GM19372 (cell line): Measurements from ENCODE around the gene CAPZB.

Source experiments
- ATAC-seq: cut with Tn5 transposase; IDR thresholded peaks from one replicate; pipeline ENCODE4 v1.9.1; 2021; ENCODE audit warnings: mild to moderate bottlenecking, low read depth, moderate library complexity; ENCODE audit not compliant: unreplicated experiment

The CAPZB gene

DNA sequence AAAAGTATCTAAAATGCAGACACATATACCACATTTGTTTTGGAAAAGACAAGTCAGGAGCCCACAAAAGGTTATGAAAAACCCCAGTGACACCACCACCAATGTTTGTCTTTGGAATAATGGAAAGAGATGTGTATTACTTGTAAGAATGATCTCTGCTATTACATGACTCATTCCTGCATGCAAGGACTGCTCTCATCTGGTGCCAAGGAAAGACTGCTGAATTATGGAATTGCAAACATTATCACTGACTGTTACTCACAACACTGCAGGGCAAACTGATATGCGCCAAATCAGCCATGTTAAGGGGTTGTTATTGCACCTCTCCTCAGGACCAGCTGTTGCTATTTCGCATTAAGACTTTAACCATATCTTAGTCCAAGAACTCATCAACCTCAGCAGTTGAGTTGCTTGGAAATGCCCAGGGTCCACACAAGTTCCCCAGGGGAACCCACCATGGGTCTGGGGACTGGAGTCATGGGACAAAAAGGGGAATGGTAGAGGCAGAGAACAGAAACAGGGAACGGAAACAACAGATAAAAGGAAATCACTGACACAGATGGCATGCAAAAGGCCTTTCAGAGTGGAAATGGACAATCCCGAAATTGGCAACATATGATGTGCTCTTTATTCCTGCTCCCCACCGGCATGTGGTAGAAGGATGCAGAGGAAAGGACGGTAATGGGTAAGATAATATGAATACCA, 34.4 kb downstream of the CAPZB start:
- no peak for ATAC-seq

DNA sequence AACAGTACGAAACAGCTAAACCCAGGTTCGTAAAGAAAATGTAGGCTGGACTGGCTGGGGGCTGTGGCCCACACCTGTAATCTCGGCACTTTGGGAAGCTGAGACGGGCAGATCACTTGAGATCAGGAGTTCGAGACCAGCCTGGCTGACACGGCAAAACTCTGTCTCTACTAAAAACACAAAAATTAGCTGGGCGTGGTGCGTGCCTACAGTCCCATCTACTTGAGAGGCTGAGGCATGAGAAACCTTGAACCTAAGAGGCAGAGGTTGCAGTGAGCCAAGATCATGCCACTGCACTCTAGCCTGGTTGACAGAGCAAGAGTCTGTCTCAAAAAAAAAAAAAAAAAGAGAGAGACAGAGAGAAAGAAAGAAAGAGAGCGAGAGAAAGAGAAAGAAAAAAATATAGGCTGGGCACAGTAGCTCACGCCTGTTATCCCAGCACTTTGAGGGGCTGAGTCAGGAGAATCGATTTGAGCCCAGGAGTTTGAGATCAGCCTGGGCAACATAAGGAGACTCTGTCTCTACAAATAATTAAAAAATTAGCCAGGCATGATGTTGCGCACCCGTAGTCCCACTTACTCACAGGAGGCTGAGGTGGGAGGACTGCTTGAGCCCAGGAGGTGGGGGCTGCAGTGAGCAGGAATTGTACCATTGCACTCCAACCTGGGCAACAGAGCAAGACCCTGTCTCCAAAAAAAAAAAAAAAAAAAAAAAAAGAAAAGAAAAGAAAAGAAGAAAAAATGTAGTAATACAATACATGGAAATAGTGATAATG, 35.7 kb downstream of the CAPZB start:
- no peak for ATAC-seq

DNA sequence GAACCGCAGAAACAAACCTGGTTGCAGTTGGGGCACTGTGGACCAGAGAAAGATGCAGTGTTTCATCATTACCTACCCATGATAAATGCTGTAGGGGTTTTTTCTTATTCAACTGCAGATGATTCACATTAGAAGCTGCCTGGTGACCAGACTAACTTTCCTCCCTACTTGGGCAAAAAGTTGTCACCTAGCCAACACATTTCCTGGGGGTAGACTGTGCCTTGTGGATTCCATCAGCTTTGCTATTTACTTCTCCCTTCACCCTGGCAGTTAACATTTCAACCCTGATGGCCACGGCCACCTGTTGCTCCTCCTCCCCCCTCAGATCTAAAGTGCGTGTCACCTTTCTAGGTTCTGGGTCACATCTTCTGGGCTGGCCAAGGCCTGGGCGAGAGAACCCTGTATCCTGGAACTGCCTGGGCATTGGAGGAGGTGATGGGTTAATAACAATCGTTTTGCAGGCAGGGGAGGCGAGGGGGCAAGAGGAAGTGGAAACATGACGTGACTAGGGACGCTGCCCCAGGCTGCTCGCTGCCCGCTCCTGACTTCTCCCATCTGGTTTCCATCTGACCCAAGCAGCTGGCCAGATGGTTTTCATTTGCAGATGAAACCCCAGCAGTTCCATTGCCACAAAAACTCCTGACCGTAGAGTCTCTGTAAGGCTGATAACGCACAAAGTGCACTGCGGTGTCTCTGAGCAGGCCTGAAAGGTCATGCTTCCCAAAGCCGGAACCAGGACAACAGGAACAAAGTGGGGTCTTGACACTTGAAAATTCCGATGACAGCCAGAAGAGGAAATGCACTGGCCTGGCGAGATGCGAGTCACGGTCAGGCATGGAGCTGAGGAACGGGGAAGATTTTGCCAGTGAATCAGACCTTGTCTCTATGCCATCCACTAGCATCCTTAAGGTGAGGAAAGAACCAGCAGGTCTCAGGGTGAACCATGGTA, 36.6 kb downstream of the CAPZB start:
- ATAC-seq: no peak

DNA sequence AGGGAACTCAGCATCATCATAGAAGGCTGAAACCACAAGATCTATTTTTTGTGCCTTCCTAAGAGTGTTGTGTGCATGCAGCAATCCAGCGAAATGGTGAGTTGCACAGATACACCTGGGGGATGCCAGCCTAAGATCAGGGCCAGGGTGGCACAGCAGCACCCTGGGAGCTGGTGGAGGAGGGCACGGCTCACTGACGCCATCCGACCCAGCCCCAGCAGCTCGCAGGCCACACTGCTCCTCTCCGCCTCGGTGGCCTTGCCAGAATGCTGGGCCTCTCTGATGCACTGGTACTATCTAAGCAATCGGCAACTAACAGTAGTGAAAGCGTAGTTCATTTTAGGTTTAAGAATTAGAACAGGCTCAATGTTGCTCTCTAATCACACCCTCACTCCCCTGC, 37.8 kb downstream of the CAPZB start:
- no peak for ATAC-seq

DNA sequence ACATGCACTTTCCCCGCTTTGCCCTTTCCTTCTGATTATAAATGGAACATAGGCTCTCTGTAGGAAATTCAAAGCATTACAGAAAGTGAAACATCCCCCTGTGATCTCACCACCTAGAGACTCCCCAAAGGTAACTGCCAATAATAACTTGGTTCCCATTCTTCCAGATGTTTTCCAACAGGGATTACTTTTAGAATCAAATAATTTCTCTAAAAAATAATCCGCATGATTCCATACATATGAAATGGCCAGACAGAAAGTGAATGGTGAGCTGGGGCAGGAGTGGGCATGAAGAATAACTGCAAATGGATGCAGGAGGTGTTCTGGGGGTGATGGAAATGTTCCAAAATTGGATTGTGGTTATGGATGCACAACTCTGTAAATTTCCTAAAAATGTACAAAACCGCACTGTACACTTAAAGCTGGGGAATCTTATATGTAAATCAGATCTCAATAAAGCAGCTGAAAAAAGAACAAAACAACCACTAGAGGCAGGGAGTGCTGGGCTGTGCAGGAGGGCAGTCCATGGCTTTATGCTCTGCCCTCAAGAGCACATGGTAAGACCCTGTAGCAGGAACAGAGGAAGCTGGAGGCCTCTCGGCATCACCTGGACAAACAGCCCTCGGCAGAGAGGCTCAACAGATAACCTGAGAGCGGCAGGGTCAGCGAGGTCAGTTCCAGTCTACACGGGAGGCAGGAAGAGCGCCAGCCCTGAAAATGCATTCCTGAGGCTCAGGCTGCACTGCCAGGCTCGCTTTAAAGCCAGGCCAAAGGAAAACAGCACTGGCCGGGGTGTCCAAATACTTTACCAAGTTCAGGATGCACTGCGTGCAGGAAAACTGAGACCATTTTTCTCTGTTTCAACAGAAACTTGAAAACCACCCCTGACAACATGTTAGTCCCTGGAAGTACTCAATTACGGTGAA, 39.7 kb downstream of the CAPZB start:
- ATAC-seq: no peak

DNA sequence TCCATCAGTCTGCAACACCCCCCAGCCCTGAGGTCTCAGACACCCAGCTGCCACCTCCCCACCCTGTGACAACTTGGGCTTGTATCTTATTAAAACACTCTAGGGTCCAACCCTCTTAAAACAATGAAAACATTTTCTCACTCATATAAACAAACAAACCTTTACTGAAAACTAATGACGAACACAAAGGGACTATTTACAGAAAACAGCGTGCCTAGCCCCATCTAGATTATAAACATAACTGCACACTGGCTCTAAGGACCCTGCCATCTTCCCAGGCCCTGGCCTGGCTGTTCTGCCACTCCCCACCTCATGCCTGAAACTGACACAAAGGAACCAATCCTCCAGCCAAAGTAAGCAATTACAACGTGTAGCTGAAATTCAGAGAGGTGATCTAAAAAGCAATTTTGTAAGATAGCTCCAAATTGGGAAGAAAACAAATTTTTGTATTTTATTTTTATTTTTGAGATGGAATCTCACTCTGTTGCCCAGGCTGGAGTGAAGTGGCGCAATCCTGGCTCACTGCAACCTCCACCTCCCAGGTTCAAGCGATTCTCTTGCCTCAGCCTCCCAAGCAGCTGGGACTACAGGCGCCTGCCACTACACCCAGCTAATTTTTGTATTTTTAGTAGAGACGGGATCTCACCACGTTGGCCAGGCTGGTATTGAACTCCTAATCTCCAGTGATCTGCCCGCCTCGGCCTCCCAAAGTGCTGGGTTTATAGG, 40.9 kb downstream of the CAPZB start:
- ATAC-seq: no peak

DNA sequence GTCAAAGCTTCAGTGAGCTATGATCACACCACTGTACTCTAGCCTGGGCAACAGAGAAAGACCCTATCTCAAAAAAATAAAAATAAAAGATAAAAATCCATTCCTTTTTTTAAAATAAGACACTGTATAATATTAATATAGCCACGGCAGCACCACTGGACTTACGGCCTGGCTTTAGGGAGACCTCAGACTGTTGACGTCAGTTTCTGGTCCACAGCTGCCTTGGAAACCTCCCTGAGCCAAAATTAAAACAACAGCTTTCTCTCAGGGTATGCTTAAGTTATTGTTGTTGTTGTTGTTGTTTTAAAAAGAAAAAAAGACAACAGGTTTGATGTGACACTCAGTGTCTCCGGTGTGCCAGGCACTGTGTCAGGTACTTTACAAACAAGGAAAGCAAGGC, 42.0 kb downstream of the CAPZB start:
- ATAC-seq: no peak

DNA sequence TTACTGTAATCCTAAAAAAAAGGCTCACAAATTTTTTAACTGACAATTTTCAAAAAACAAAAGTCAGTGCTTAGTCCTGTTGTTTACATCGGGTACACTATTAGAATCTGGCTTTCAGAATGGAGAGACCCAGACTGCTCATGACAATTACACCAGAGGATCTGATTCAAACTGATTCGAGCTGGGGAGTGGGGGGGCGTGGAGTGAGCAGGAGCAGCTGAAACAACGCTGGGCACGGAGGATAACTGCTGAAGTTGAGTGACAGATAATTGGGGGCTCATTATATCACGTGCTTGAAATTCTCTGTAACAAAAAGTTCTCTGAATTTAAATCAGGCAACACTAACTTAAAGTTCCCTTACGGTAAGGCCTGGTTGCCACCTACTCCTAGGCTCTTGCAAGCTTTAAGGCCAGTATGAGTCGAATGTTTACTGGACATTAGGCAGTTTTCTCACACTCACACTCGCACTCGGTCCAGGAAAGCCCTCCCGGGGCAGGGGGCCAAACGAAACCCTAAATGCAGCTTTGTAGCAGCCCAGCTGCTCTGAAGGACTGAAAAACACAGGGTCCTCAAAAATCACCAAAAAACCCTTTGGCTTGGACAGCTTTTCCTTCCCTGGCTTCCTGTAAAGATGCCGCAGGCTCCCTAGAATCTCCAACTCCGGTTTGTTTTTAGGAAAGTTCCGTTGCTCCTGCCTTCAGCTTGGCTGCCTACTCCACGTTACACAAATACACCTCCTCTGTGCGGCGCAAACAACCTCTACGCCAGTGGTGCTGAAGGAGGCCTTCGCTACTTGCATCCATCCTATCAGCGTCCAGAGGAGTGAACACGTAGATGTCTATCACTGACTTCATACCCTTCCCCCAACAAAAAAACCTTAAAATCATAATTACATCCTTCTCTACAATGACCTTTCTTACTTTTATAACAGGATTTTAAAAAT, 42.9 kb downstream of the CAPZB start:
- ATAC-seq: no peak

DNA sequence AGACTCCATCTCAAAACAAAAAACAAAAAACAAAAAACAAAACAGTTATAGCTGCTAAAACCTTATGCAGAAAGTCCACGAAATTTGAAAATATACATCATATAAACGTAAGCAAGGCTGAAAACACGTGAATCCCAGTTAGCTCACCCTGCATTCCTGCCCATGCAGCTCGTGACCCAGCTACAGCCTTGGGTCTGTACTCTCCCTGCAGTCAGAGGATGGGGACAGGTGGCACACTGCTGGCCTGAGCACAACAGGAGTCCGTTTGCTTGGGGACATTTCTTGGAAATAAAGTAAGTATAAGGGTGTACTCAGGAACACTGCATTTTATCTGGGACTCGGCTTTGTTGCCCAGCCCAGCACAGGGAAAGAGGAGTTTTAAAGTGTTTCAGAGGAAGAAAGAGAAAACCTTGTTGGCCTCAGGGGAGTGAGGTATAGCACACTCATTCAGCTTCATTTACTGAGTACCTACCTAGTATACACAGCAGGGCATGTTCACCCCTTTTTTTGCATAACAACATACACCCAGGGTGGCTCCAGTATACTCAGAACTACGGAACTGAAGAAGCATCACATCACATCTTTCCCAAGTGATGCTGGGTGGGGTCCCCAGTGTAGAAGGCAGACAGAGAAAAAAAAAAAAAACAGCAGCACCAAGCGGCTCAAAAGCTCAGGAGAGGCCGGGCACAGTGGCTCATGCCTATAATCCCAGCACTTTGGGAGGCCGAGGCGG, 44.1 kb downstream of the CAPZB start:
- no peak for ATAC-seq

DNA sequence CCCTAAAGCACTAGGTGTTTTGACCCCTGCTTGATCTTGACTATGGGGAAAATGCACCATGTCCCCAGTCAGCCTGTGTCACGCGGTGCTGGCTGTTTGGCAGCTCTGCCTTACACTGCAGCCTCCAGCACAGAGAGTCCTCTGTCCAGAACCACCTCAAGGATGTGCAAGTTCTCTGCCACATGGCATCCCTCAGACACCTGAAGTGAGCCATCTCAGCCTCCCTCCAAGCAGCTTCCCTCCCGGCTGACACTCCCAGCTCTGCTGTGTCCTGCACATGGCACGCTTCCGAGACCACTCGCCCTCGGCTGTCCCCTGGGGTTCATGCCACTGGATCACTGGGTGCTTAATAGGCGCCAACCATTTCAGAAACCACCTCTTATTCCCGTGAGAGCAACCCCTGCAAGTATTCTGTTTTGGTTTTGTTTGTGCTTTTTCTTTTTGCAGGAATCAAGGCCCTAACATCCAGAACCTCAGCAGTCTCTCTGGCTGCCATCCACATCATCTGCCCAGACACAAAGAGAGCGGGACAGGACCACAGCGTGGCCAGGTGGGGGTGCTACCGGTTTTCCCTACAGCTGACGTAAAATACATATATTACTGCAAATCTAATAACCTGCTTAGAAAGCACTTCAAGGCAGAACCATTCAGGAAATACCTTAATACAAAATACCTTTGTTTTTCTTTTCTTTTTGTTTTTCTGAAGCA, 45.7 kb downstream of the CAPZB start:
- ATAC-seq: no peak

DNA sequence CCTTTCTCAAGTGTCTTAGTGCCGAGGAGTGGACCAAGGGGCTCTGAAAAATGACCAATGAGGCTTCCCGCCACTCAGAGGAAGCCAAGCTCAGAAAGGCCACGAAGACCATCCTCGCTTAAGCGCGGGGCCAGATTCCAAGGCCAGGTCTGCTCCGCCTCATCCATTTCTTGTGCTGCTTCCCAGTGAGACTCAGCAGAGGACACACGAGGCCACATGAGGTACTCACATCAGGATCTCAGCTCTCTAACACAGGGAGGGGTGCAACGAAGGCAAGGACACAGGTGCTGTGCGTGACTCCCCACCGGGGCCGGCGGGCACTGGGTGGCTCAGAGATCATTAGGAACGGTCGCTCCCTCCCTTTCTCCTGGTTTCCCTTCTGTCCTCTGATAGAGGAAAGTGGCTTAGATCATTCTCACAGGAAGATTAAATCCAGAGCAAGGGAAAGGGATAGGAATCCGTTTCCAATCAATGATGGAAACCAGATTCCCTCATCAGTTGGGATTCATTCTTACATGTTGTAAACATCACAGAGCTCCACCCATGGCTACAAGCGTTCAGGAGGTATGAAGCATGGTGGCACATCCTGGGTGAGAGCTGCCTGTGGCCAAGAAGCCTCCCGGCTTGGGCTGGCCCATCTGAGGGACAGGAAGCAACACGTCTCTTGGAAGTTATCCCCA, 46.7 kb downstream of the CAPZB start:
- no peak for ATAC-seq

DNA sequence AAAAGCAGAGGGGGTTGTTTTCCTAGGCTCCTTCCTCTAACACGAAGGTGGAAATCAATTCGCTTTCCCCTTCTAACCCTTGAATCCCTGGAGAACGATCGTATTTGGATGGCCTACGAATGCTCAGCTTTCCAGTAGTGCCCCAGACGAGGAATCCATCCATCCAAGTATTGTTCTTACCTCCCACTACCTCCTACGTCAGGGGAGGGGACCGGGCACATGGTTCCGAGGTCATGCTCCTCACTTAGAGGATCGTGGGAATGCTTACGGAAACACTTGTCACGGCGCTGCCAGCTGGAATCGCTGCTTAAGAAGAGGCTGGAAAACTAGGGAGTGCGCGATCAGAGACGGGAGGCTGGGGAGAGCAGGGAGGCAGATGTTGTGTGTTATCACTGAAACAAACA, 47.4 kb downstream of the CAPZB start:
- ATAC-seq: no peak

DNA sequence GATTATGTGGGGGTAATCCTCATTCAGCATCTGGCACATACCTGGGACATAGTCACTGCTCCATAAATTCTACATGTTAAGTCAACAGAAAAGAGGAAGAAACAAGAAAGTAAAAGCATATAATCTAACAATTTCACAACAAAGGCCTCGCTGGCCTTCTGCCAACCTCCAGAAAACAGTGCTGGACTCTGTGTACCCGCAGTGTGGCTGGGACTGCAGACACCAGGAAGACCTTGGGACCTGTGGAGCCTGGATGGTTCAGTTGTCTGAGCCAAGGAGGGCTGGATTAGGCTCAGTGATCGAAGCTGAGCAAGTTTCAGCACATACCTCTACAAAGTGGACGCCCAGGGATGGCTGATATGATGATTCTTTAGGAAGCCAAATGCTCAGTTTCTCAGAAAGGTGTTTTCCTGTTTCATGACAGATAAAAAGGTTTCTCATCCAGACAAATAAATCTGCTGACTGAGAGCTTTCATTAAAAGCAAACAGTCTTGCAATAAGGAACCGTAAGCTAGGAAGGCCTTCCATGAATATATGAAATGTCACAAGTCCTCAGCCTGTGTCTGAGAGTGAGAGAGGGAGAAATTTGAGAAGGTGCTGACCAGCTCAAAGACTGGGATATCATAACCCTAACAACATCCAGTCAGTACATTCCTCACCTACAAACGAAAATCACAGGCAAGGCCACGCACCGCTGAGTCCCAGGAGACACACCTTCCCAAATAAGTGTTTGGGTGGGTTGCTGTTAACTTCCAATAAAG, 48.4 kb downstream of the CAPZB start:
- no peak for ATAC-seq

DNA sequence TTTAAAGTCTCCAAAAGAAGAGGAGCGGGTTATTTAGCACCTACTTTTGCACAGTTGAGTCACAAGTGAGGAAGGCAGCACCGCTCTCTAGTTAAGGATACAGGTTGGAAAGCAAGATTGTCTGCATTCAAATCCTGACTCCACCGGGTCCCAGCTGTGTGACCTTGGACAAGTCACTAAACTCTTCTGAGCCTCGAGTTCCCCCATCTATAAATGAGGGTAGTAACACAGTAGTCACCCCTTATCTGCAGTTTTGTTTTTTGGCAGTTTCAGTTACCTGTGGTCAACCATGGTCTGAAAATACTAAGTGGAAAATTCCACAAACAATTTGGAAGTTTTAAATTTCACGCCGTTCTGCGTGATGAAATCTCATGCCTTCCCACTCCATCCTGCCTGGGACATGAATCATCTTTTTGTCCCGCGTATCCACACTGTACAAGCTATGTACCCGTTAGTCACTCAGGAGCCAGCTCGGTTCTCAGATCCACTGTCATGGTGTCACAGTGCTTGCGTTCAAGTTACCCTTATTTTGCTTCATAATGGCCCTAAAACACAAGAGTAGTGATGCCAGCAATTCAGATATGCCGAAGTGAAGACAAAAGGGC, 49.4 kb downstream of the CAPZB start:
- no peak for ATAC-seq

DNA sequence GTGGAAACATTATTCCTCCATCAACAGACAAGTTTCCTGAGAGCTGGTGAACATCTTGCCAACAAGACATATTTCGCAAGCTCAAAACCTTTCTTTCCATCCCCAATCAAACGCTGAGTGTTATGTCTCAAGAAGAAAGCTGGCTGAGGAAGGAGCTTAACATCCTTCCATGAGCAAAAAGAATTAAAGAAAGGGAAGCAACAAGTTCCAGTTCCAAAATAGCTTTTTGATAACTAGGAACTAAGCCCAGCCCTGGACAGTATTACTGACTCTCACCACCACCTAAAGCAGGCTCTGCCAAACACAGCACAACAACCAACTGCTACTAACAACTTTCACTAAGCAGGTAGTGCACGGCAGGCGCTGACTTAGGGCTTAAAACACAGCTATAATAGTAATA, 50.2 kb downstream of the CAPZB start:
- ATAC-seq: no peak

DNA sequence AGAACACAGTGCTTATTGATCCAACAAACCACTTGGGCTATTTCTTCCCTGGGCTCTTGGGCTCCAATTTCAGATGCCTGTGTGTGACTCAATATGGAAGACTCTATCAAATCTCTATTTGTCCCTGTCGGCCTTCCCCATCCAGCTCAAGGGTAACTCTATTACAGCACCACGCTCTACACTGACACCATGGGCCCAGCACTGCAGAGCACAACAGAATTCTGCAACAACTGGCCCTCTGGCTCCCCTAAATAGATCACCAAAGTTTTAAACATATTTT, 51.7 kb downstream of the CAPZB start:
- no peak for ATAC-seq
